Measurements from ENCODE around the gene AK3.

GRCh38 chr9:4769321-4770080 lies 28.5 kb upstream of the AK3 start:
- no peak for TF ChIP-seq CTCF (conservative IDR thresholded peaks at IDR 0.05; ENCODE audit: low read length)
- TF ChIP-seq EZH2phosphoT487 (IDR thresholded peaks at IDR 0.05; ENCODE audit: borderline replicate concordance, low read depth, low read length): no peak
